SJSA1 (cell line): ENCODE data around the gene LMTK2. TPM values are rescaled to one million over a fixed set of nuclear protein-coding genes. Genes with fewer than 3 reads are reported as not detected.
"Not testable (repeated sequence)": the region's sequence is repeated elsewhere in the genome, so short reads cannot be mapped to it uniquely, and the experiment has no call there.

Source experiments
- DNase-seq, 2 experiments: peaks; one replicate each; pipeline ENCODE4 v3.0.0-alpha.2; 2015 to 2020; ENCODE audit warnings: low spot score in 2 of 2, low read depth in 1 of 2
- H3K27ac ChIP-seq: fragments of 250-450 bp; sonication (Bioruptor Pico); 2 replicates; pipeline ENCODE4 v1.5.1; 2020; ENCODE audit warnings: mild to moderate bottlenecking, moderate library complexity
- H3K27me3 ChIP-seq: fragments of 250-450 bp; sonication (Bioruptor Pico); replicated peaks from 2 replicates; pipeline ENCODE4 v1.5.1; 2020; ENCODE audit warnings: mild to moderate bottlenecking, moderate library complexity
- H3K36me3 ChIP-seq: fragments of 250-450 bp; sonication (Bioruptor Pico); 2 replicates; pipeline ENCODE4 v1.5.1; 2020; ENCODE audit warnings: mild to moderate bottlenecking
- H3K4me1 ChIP-seq: fragments of 250-450 bp; sonication (Bioruptor Pico); replicated peaks from 2 replicates; pipeline ENCODE4 v1.6.1; 2021; ENCODE audit warnings: mild to moderate bottlenecking
- H3K4me3 ChIP-seq: fragments of 250-450 bp; sonication (Bioruptor Pico); 2 replicates; pipeline ENCODE4 v1.5.1; 2020; ENCODE audit warnings: mild to moderate bottlenecking
- H3K9me3 ChIP-seq: fragments of 250-450 bp; sonication (Bioruptor Pico); replicated peaks from 2 replicates; pipeline ENCODE4 v1.5.1; 2020; ENCODE audit warnings: mild to moderate bottlenecking
- total RNA-seq: library from RNA; depleted of rRNA; stranded (reverse); fragments of >200 nt; shearing (Covaris generic); gene quantifications from 2 replicates; pipeline ENCODE4 v1.2.3, GENCODE V29; 2014

LMTK2 gene
- total RNA-seq, 1 experiment from 2014 or later, result 8.8 TPM

- no peaks in the 10 kb centered on the region for H3K27me3 ChIP-seq
- H3K4me3 ChIP-seq, result no peak overlapping the region
- no peak for DNase-seq
- H3K27ac ChIP-seq, result no peak overlapping the region
- H3K4me1 ChIP-seq, result peaks cover 35% of the 10 kb centered on the region
- H3K9me3 ChIP-seq, result no peaks in the 10 kb centered on the region
- no peaks in the 10 kb centered on the region for H3K36me3 ChIP-seq
Measured at GRCh38 chr7:98115746-98116525, 9.3 kb downstream of the LMTK2 start.

- Histone ChIP-seq H3K4me1 (peaks cover 35% of the 10 kb centered on the region), H3K27ac (no peak overlapping the region), H3K9me3 (no peaks in the 10 kb centered on the region), H3K4me3 (no peak overlapping the region), H3K27me3 (no peaks in the 10 kb centered on the region), H3K36me3 (no peaks in the 10 kb centered on the region)
- peak; percentile 76 to 86 for DNase-seq
Measured at GRCh38 chr7:98116656-98117461, 10.2 kb downstream of the LMTK2 start.

DNA sequence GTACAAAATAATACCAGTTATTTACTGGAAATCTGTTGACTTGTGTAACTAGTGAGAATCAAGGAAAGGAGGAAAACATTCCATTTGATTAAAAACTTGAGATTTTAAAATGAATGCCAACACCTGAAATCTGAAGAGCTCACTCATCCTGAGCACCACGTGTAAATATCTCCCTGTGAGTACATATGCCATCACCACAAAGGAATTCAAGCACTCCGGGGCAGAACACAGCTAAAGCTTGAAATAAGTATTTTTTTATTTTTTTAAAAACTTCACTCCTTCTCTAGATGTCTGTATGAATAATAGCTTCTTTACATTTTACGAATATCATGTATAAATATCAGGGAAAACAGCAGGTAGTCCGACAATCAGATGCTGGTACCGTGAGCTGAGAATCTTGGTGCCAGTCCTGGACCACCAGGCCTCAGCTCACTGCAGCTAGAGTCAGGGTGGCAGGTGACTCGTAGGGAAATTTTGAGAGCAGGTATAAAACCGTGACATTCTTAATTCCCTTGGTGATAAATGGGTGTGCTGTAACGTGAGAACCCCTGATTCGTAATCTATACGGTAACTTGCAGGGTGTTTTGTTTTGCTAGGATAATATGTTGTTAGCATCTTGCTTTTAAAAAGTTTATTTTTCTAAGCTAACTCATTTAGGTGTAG, 12.7 kb downstream of the LMTK2 start:
- H3K27me3 ChIP-seq, result no peaks in the 10 kb centered on the region
- no peaks in the 10 kb centered on the region for H3K9me3 ChIP-seq
- H3K4me3 ChIP-seq, result no peak overlapping the region
- DNase-seq, result peak; percentile 45 to 57
- H3K27ac ChIP-seq, result no peak overlapping the region
- no peaks in the 10 kb centered on the region for H3K36me3 ChIP-seq
- peaks cover 43% of the 10 kb centered on the region for H3K4me1 ChIP-seq

GRCh38 chr7:98120559-98120958, 13.9 kb downstream of the LMTK2 start:
- Histone ChIP-seq H3K4me3 (no peak overlapping the region), H3K27me3 (no peaks in the 10 kb centered on the region), H3K9me3 (no peaks in the 10 kb centered on the region), H3K36me3 (no peaks in the 10 kb centered on the region), H3K27ac (no peak overlapping the region), H3K4me1 (peaks cover 43% of the 10 kb centered on the region)
- no peak for DNase-seq

- DNase-seq, H3K36me3 ChIP-seq, H3K4me3 ChIP-seq, H3K9me3 ChIP-seq, H3K27ac ChIP-seq, H3K27me3 ChIP-seq: not testable (repeated sequence)
- H3K4me1 ChIP-seq, result peaks cover 43% of the 10 kb centered on the region
Measured at GRCh38 chr7:98121388-98121787, 14.7 kb downstream of the LMTK2 start.

GRCh38 chr7:98123365-98123696, 16.7 kb downstream of the LMTK2 start:
- Histone ChIP-seq H3K27me3 (no peaks in the 10 kb centered on the region), H3K27ac (no peak overlapping the region), H3K36me3 (no peaks in the 10 kb centered on the region), H3K4me3 (no peak overlapping the region), H3K4me1 (peaks cover 27% of the 10 kb centered on the region), H3K9me3 (no peaks in the 10 kb centered on the region)
- DNase-seq, result peak in 1 of 2 experiments; percentile 15

- H3K9me3 ChIP-seq, result no peaks in the 10 kb centered on the region
- no peak for DNase-seq
- no peak overlapping the region for H3K4me3 ChIP-seq
- peaks cover 8% of the 10 kb centered on the region for H3K4me1 ChIP-seq
- no peaks in the 10 kb centered on the region for H3K27me3 ChIP-seq
- no peak overlapping the region for H3K27ac ChIP-seq
- H3K36me3 ChIP-seq, result no peaks in the 10 kb centered on the region
Measured at GRCh38 chr7:98125759-98126158, 19.1 kb downstream of the LMTK2 start.

- peaks cover 11% of the 10 kb centered on the region for H3K4me1 ChIP-seq
- no peaks in the 10 kb centered on the region for H3K27me3 ChIP-seq
- no peak overlapping the region for H3K4me3 ChIP-seq
- no peaks in the 10 kb centered on the region for H3K36me3 ChIP-seq
- DNase-seq, result no peak
- H3K9me3 ChIP-seq, result no peaks in the 10 kb centered on the region
- no peak overlapping the region for H3K27ac ChIP-seq
Measured at GRCh38 chr7:98126311-98127142, 19.9 kb downstream of the LMTK2 start.

DNA sequence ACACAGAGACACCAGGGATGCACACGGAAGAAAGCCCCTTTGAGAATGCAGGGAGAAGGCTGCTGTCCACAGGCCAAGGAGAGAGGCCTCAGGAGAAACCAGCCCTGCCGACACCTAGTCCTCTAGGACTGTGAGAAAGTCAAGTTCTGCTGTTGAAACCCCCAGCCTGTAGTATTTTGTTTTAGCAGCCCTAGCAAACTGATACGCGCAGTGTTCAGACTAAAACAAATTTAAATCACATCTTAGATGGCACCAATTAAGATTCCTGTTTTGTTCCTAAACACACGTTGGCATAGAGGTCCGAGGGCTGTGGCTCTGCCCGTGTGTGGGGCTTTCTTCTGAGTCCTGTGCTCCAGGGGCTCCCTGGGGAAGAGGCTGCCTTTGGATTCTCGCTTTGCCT, 21.7 kb downstream of the LMTK2 start:
- H3K4me1 ChIP-seq, result peaks cover 22% of the 10 kb centered on the region
- H3K27me3 ChIP-seq, result no peaks in the 10 kb centered on the region
- H3K9me3 ChIP-seq, result no peaks in the 10 kb centered on the region
- H3K4me3 ChIP-seq, result no peak overlapping the region
- no peak overlapping the region for H3K27ac ChIP-seq
- no peaks in the 10 kb centered on the region for H3K36me3 ChIP-seq
- DNase-seq, result no peak

DNA sequence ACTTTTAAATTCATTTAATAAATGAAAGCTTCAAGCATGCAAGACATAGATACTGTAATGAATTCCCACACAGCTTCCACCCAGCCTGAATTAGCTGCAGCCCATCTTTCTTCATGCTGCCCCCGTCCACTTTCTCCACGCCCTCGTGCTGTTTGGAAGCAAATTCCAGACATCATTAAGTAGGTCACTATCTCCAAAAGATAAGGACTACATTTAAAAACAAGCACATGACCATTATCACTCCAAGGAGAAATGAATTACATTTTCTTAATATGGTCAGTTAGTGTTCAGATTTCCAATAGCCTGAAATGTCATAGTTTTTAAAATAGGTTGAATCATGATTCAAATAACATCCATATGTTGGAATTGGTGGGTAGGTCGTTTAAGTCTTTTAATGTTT, 24.3 kb downstream of the LMTK2 start:
- H3K27me3 ChIP-seq, result no peaks in the 10 kb centered on the region
- no peak overlapping the region for H3K4me3 ChIP-seq
- no peaks in the 10 kb centered on the region for H3K36me3 ChIP-seq
- H3K4me1 ChIP-seq, result peaks cover 27% of the 10 kb centered on the region
- no peak overlapping the region for H3K27ac ChIP-seq
- no peak for DNase-seq
- no peaks in the 10 kb centered on the region for H3K9me3 ChIP-seq

GRCh38 chr7:98133181-98133580, 26.5 kb downstream of the LMTK2 start:
- Histone ChIP-seq H3K36me3 (0 out of 2 replicates have a peak, but pooled peaks cover 5% of the 10 kb centered on the region), H3K27me3 (no peaks in the 10 kb centered on the region), H3K27ac (no peak overlapping the region), H3K4me3 (no peak overlapping the region), H3K9me3 (no peaks in the 10 kb centered on the region), H3K4me1 (peaks cover 27% of the 10 kb centered on the region)
- DNase-seq, result no peak

DNA sequence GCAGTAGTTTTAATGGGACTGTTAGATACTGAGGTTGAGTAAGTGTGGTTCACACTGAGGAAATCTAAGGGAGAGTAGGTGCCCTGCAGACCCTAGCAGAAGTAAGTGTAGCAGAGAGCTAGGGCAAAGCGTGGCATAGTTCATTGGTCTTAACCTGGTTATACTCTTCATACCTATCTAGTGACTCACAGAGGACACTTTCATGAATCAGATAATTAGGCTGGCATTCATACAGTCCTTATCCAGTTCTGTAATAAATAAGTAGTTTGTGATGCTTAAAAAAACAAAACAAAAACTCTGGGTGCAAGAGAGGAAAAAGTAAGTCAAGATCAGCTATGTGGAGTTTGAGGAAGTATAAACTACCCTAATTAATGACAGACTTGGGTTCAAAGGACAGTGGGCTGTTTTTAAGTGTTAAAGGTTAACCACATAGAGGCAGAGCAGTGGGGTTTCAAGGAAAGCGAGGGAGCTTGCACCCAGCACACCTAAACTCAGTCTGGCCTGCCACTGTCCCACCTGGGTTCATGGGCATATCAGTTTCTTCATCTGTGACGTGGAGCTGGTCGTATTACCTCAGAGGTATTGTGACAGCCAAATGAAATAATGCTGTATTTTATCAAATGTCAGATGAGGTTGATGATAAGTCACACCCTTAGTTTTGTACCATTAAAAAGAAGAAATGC, 27.1 kb downstream of the LMTK2 start:
- Histone ChIP-seq H3K4me3 (no peak overlapping the region), H3K4me1 (peaks cover 27% of the 10 kb centered on the region), H3K36me3 (0 out of 2 replicates have a peak, but pooled peaks cover 11% of the 10 kb centered on the region), H3K9me3 (no peaks in the 10 kb centered on the region), H3K27ac (no peak overlapping the region), H3K27me3 (no peaks in the 10 kb centered on the region)
- peak in 1 of 2 experiments; percentile 31 for DNase-seq
